HepG2 (cell line): ENCODE results near the gene KIF25. TPM values are rescaled to one million over a fixed set of nuclear protein-coding genes. Genes with fewer than 3 reads are reported as not detected.

Source experiments
- ATAC-seq: fragments of 200-7000 bp; cut with Tn5 transposase; 3 replicates; pipeline ENCODE4 v1.9.1; 2020; ENCODE audit warnings: mild to moderate bottlenecking, moderate library complexity
- BruUV-seq: library from RNA; stranded (reverse); fragments of 400-500 nt; replicated peaks from 2 replicates; lab custom pipeline; 2021; lab: Mats Ljungman, UMichigan
- CTCF ChIA-PET: fragments of 300-600 bp; formaldehyde crosslinking; extraction: SDS; loops from one replicate; lab custom pipeline; 2021; ENCODE audit warnings: low total read pairs, inconsistent platforms, low intra/inter-chr PET ratio; lab: Yijun Ruan, JAX
- POLR2A ChIA-PET: fragments of 350-600 bp; sonication (Branson Sonifier 250); formaldehyde crosslinking; loops from one replicate; lab custom pipeline; 2020; ENCODE audit warnings: antibody characterized with exemption, inconsistent platforms; lab: Yijun Ruan, JAX
- DNase-seq: peaks from one replicate; pipeline ENCODE4 v3.0.0-alpha.2; 2015; ENCODE audit warnings: low spot score
- FAIRE-seq: peaks from 3 replicates; lab custom pipeline; 2011; peaks lifted over from hg19 to GRCh38; lab: Jason Lieb, UNC
- H2AFZ ChIP-seq: one replicate; pipeline ENCODE4 v1.6.1; 2011; ENCODE audit warnings: low read length, inconsistent platforms
- H3K27ac ChIP-seq: fragments of 300-600 bp; 3 replicates; pipeline ENCODE4 v1.8.0; 2011; ENCODE audit warnings: mixed run types, mild to moderate bottlenecking, mixed read lengths, low read length, inconsistent platforms; ENCODE audit not compliant: insufficient read depth; ENCODE audit errors: extremely low read length
- H3K27me3 ChIP-seq, 2 experiments: fragments of 200-600 bp in 1 of 2; 2 replicates in 1 of 2; 3 replicates in 1 of 2; pipeline versions ENCODE4 v1.6.0 to v1.8.0; 2011; ENCODE audit warnings: low read length in 2 of 2, mild to moderate bottlenecking in 2 of 2, moderate library complexity in 2 of 2, inconsistent platforms in 1 of 2; ENCODE audit not compliant: insufficient read depth in 2 of 2, control insufficient read depth in 1 of 2
- H3K36me3 ChIP-seq, 2 experiments: fragments of 200-600 bp in 1 of 2; replicated peaks in 1 of 2; 2 replicates in 1 of 2; 3 replicates in 1 of 2; pipeline versions ENCODE4 v1.5.1 to v1.8.0; 2011; ENCODE audit warnings: low read length in 2 of 2, inconsistent platforms in 1 of 2; ENCODE audit not compliant: insufficient read depth in 2 of 2, control insufficient read depth in 1 of 2
- H3K4me1 ChIP-seq: 2 replicates; pipeline ENCODE4 v1.5.1; 2012; ENCODE audit warnings: low read length, inconsistent platforms; ENCODE audit not compliant: insufficient read depth
- H3K4me2 ChIP-seq: 2 replicates; pipeline ENCODE4 v1.6.0; 2011; ENCODE audit warnings: low read depth, low read length, inconsistent platforms
- H3K4me3 ChIP-seq, 3 experiments: fragments of 200-600 bp in 1 of 3; sonication (generic), shearing (Covaris generic) in 1 of 3; replicated peaks in 1 of 3; 2 replicates each; pipeline ENCODE4 v1.5.1; 2011 to 2016; ENCODE audit warnings: low read length in 3 of 3, inconsistent platforms in 2 of 3, low read depth in 2 of 3, mild to moderate bottlenecking in 2 of 3, control low read depth in 1 of 3, mixed read lengths in 1 of 3; ENCODE audit not compliant: insufficient read depth in 1 of 3
- H3K79me2 ChIP-seq: one replicate; pipeline ENCODE4 v1.6.1; 2011; ENCODE audit warnings: low read length, inconsistent platforms; ENCODE audit not compliant: insufficient read depth
- H3K9ac ChIP-seq: 2 replicates; pipeline ENCODE4 v1.6.0; 2011; ENCODE audit warnings: mild to moderate bottlenecking, low read depth, low read length, inconsistent platforms; ENCODE audit not compliant: insufficient read depth
- H3K9me3 ChIP-seq: 2 replicates; pipeline ENCODE4 v1.5.1; 2012; ENCODE audit warnings: mild to moderate bottlenecking, low read length
- H4K20me1 ChIP-seq: 2 replicates; pipeline ENCODE4 v1.6.0; 2011; ENCODE audit warnings: inconsistent platforms, mild to moderate bottlenecking, low read length, moderate library complexity; ENCODE audit not compliant: insufficient read depth
- CEBPG ChIP-seq: IDR thresholded peaks from 2 replicates; pipeline ENCODE4 v1.6.1; 2016
- MYC ChIP-seq: sonication (generic); formaldehyde crosslinking; IDR thresholded peaks from 2 replicates; pipeline ENCODE4 v1.9.0; 2021; ENCODE audit warnings: missing genetic modification reagents, borderline replicate concordance
- SP5 ChIP-seq: IDR thresholded peaks from 2 replicates; pipeline ENCODE4 v1.6.1; 2016; ENCODE audit warnings: low read depth, borderline replicate concordance
- ZBTB7A ChIP-seq: sonication (generic); formaldehyde crosslinking; IDR thresholded peaks from 2 replicates; pipeline ENCODE4 v1.8.0; 2022; ENCODE audit warnings: mild to moderate bottlenecking, missing genetic modification reagents
- ZBTB7B ChIP-seq: sonication (generic); formaldehyde crosslinking; IDR thresholded peaks from 2 replicates; pipeline ENCODE4 v1.4.0; 2020; ENCODE audit warnings: missing genetic modification reagents
- ZNF782 ChIP-seq: sonication (generic); formaldehyde crosslinking; IDR thresholded peaks from 2 replicates; pipeline ENCODE4 v1.4.0; 2020; ENCODE audit warnings: missing genetic modification reagents, mild to moderate bottlenecking, borderline replicate concordance
- WGBS: methylation state at CpG from one replicate; pipeline ENCODE4 v1.1.6; 2017; ENCODE audit warnings: low lambda C conversion rate; 5-methylcytosine and 5-hydroxymethylcytosine counted together
- in situ Hi-C: cut with HindIII; loops from 2 replicates; pipeline ENCODE4 v1.10.0; 2017; ENCODE audit warnings: low pct_unique_long_range_greater_than_20kb; ENCODE audit not compliant: extremely low pct_ligation_motif_present
- intact Hi-C: fragments of 100-400 bp; cut with micrococcal nuclease; formaldehyde crosslinking; loops from one replicate; pipeline ENCODE4 v1.10.0; 2022; ENCODE audit not compliant: unreplicated experiment
- polyA plus RNA-seq, 8 experiments: library from polyadenylated mRNA; depleted of rRNA in 3 of 8; stranded (reverse) in 7 of 8; unstranded in 1 of 8; fragments of >200 nt; fragmentation: Illumina TruSeq in 4 of 8; extraction: Trizol in 4 of 8; gene quantifications; 2 replicates each; pipeline versions ENCODE4 v1.2.1 to v1.2.3, GENCODE V29; 2011 to 2016; ENCODE audit warnings: low read depth in 4 of 8, missing spikeins in 1 of 8, mixed read lengths in 1 of 8; ENCODE audit not compliant: insufficient read depth in 1 of 8
- total RNA-seq, 5 experiments: library from RNA; depleted of rRNA; stranded (reverse); fragments of >200 nt; fragmentation: Illumina TruSeq; extraction: Trizol; gene quantifications; 2 replicates each; pipeline ENCODE4 v1.2.3, GENCODE V29; 2016; ENCODE audit warnings: low read depth in 1 of 5
- TF ChIP-seq, protein P1 (sequence below): sonication (generic); formaldehyde crosslinking; IDR thresholded peaks from 2 replicates; pipeline ENCODE4 v1.8.0; 2022; ENCODE audit warnings: missing genetic modification reagents, mild to moderate bottlenecking, borderline replicate concordance
- TF ChIP-seq, protein P2 (sequence below): sonication (generic); formaldehyde crosslinking; IDR thresholded peaks from 2 replicates; pipeline ENCODE4 v1.5.1; 2020; ENCODE audit warnings: missing genetic modification reagents, mild to moderate bottlenecking, borderline replicate concordance
- TF ChIP-seq, protein P3 (sequence below): sonication (generic); formaldehyde crosslinking; IDR thresholded peaks from 2 replicates; pipeline ENCODE4 v1.4.0; 2020; ENCODE audit warnings: missing genetic modification reagents
- TF ChIP-seq, protein P4 (sequence below): IDR thresholded peaks from 2 replicates; pipeline ENCODE4 v1.6.1; 2016
- TF ChIP-seq, protein P5 (sequence below): sonication (generic); formaldehyde crosslinking; IDR thresholded peaks from 2 replicates; pipeline ENCODE4 v1.8.0; 2022; ENCODE audit warnings: mild to moderate bottlenecking, missing genetic modification reagents; ENCODE audit not compliant: insufficient replicate concordance

KIF25 gene
- total and polyA plus RNA-seq, 2 of the 13 experiments (the other 11 are each of a cell fraction or from before 2014, with no cell fraction given) = not detected

DNA sequence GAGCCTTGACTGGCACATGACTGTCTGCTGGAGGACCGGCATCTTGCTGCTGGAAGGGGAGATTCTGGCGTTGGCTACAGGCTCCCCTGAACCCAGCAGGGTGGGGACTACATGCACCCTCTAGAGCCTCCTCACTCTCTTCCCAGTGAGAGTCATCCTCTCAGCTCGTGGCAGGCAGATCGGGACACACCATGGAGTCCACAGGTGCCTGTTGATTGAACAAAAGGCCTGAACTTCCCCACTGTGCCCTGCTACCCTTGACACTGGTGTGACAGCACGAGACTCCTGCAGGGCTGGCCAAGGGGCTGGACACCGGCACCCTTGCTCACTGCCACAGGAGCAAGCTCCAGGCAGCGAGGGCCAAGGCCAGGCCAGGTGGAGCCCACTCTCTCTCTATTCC lies 73.3 kb downstream of the KIF25 start:
- peaks cover 11 to 58% of the 10 kb centered on the region in 2 experiments; a peak in 4 of 5 replicates for H3K27me3 ChIP-seq
- H3K79me2 ChIP-seq = no peaks in the 10 kb centered on the region
- no peak for TF ChIP-seq ZBTB7A (CRISPR knock-in tag)
- no peak for TF ChIP-seq ZNF782 (CRISPR knock-in tag)
- TF ChIP-seq CEBPG (CRISPR knock-in tag) = no peak
- no peak for TF ChIP-seq MYC (CRISPR knock-in tag)
- TF ChIP-seq, protein P1, sequence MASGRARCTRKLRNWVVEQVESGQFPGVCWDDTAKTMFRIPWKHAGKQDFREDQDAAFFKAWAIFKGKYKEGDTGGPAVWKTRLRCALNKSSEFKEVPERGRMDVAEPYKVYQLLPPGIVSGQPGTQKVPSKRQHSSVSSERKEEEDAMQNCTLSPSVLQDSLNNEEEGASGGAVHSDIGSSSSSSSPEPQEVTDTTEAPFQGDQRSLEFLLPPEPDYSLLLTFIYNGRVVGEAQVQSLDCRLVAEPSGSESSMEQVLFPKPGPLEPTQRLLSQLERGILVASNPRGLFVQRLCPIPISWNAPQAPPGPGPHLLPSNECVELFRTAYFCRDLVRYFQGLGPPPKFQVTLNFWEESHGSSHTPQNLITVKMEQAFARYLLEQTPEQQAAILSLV = no peak
- TF ChIP-seq, protein P2, sequence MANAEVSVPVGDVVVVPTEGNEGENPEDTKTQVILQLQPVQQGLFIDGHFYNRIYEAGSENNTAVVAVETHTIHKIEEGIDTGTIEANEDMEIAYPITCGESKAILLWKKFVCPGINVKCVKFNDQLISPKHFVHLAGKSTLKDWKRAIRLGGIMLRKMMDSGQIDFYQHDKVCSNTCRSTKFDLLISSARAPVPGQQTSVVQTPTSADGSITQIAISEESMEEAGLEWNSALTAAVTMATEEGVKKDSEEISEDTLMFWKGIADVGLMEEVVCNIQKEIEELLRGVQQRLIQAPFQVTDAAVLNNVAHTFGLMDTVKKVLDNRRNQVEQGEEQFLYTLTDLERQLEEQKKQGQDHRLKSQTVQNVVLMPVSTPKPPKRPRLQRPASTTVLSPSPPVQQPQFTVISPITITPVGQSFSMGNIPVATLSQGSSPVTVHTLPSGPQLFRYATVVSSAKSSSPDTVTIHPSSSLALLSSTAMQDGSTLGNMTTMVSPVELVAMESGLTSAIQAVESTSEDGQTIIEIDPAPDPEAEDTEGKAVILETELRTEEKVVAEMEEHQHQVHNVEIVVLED (CRISPR knock-in tag) = no peak
- TF ChIP-seq ZBTB7B (CRISPR knock-in tag) = no peak
- TF ChIP-seq SP5 = no peak
- TF ChIP-seq, protein P3, sequence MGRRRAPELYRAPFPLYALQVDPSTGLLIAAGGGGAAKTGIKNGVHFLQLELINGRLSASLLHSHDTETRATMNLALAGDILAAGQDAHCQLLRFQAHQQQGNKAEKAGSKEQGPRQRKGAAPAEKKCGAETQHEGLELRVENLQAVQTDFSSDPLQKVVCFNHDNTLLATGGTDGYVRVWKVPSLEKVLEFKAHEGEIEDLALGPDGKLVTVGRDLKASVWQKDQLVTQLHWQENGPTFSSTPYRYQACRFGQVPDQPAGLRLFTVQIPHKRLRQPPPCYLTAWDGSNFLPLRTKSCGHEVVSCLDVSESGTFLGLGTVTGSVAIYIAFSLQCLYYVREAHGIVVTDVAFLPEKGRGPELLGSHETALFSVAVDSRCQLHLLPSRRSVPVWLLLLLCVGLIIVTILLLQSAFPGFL = no peak
- TF ChIP-seq, protein P4, sequence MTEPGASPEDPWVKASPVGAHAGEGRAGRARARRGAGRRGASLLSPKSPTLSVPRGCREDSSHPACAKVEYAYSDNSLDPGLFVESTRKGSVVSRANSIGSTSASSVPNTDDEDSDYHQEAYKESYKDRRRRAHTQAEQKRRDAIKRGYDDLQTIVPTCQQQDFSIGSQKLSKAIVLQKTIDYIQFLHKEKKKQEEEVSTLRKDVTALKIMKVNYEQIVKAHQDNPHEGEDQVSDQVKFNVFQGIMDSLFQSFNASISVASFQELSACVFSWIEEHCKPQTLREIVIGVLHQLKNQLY (CRISPR knock-in tag) = no peak
- TF ChIP-seq, protein P5, sequence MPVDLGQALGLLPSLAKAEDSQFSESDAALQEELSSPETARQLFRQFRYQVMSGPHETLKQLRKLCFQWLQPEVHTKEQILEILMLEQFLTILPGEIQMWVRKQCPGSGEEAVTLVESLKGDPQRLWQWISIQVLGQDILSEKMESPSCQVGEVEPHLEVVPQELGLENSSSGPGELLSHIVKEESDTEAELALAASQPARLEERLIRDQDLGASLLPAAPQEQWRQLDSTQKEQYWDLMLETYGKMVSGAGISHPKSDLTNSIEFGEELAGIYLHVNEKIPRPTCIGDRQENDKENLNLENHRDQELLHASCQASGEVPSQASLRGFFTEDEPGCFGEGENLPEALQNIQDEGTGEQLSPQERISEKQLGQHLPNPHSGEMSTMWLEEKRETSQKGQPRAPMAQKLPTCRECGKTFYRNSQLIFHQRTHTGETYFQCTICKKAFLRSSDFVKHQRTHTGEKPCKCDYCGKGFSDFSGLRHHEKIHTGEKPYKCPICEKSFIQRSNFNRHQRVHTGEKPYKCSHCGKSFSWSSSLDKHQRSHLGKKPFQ (CRISPR knock-in tag) = no peak
- H3K9ac ChIP-seq = no peak overlapping the region
- no peak overlapping the region for H3K4me3 ChIP-seq
- CTCF ChIA-PET = no interaction called here
- in situ Hi-C loops = no loop called here
- no peaks in the 10 kb centered on the region for H3K36me3 ChIP-seq
- ATAC-seq (peak; percentile 11), DNase-seq (no peak), FAIRE-seq (no peak)
- WGBS = 40% methylated on average over 7 of the region's 7 CpGs
- intact Hi-C loops = loop anchor here (1.0 kb wide), 1 partner anchor 62 kb away; no protein-coding TSS in a partner anchor
- no peak overlapping the region for H2AFZ ChIP-seq
- H3K9me3 ChIP-seq = no peaks in the 10 kb centered on the region
- H3K4me2 ChIP-seq = no peak overlapping the region
- no peaks in the 10 kb centered on the region; the same call in 1 of the 2 replicates for H4K20me1 ChIP-seq
- POLR2A ChIA-PET = no interaction called here
- H3K4me1 ChIP-seq = no peaks in the 10 kb centered on the region
- no peak overlapping the region for H3K27ac ChIP-seq
- no TSS peak for BruUV-seq
